ACC112 (cell line): ENCODE measurements around the gene CCDC197.

Source experiments
- H2AFZ ChIP-seq: fragments of 200-600 bp; sonication (generic); one replicate; pipeline ENCODE4 v1.6.0; 2017; ENCODE audit warnings: antibody characterized with exemption, low read length; ENCODE audit not compliant: unreplicated experiment
- H3K27ac ChIP-seq: fragments of 200-600 bp; sonication (generic); 2 replicates; pipeline ENCODE4 v1.5.1; 2014; ENCODE audit warnings: low read depth, mild to moderate bottlenecking, antibody characterized with exemption, low read length, moderate library complexity
- H3K27me3 ChIP-seq: fragments of 200-600 bp; sonication (generic); 2 replicates; pipeline ENCODE4 v1.6.1; 2014; ENCODE audit warnings: mild to moderate bottlenecking, antibody characterized with exemption, low read length, moderate library complexity, mixed read lengths; ENCODE audit not compliant: insufficient read depth
- H3K36me3 ChIP-seq: fragments of 200-600 bp; sonication (generic); 2 replicates; pipeline ENCODE4 v1.6.1; 2016; ENCODE audit warnings: mild to moderate bottlenecking, antibody characterized with exemption, low read length, moderate library complexity, mixed read lengths; ENCODE audit not compliant: insufficient read depth
- H3K4me1 ChIP-seq: fragments of 200-600 bp; sonication (generic); one replicate; pipeline ENCODE4 v1.6.1; 2016; ENCODE audit warnings: low read length, mixed read lengths; ENCODE audit not compliant: insufficient read depth, unreplicated experiment, control insufficient read depth
- H3K4me3 ChIP-seq: fragments of 200-600 bp; sonication (generic); 2 replicates; pipeline ENCODE4 v1.5.1; 2014; ENCODE audit warnings: mild to moderate bottlenecking, low read depth, low read length
- H3K79me2 ChIP-seq: fragments of 200-600 bp; sonication (generic); one replicate; pipeline ENCODE4 v1.6.0; 2016; ENCODE audit warnings: low read length; ENCODE audit not compliant: control insufficient read depth, unreplicated experiment, insufficient read depth

Gene CCDC197

GRCh38 chr14:94052199-94052598 is 55.1 kb downstream of the CCDC197 start:
- Histone ChIP-seq H2AFZ (no peak overlapping the region), H3K4me1 (no peaks in the 10 kb centered on the region), H3K79me2 (no peaks in the 10 kb centered on the region), H3K27me3 (no peaks in the 10 kb centered on the region), H3K36me3 (peaks cover 58% of the 10 kb centered on the region), H3K4me3 (no peak overlapping the region), H3K27ac (no peak overlapping the region)

- no peak overlapping the region for H3K27ac ChIP-seq
- H3K36me3 ChIP-seq, result peaks cover 59% of the 10 kb centered on the region
- H3K79me2 ChIP-seq, result no peaks in the 10 kb centered on the region
- no peaks in the 10 kb centered on the region for H3K4me1 ChIP-seq
- no peak overlapping the region for H3K4me3 ChIP-seq
- H2AFZ ChIP-seq, result no peak overlapping the region
- no peaks in the 10 kb centered on the region for H3K27me3 ChIP-seq
Observed at GRCh38 chr14:94052662-94053061, 55.6 kb downstream of the CCDC197 start.

GRCh38 chr14:94054401-94054800 is 57.3 kb downstream of the CCDC197 start:
- Histone ChIP-seq H2AFZ (no peak overlapping the region), H3K36me3 (peaks cover 59% of the 10 kb centered on the region), H3K27me3 (no peaks in the 10 kb centered on the region), H3K79me2 (no peaks in the 10 kb centered on the region), H3K4me3 (no peak overlapping the region), H3K4me1 (no peaks in the 10 kb centered on the region), H3K27ac (no peak overlapping the region)

GRCh38 chr14:94054936-94055335 is 57.8 kb downstream of the CCDC197 start:
- Histone ChIP-seq H3K36me3 (peaks cover 62% of the 10 kb centered on the region), H3K4me3 (no peak overlapping the region), H2AFZ (no peak overlapping the region), H3K4me1 (no peaks in the 10 kb centered on the region), H3K27me3 (no peaks in the 10 kb centered on the region), H3K79me2 (no peaks in the 10 kb centered on the region), H3K27ac (no peak overlapping the region)

- Histone ChIP-seq H3K4me3 (no peak overlapping the region), H3K79me2 (peaks cover 11% of the 10 kb centered on the region), H3K27ac (no peak overlapping the region), H3K27me3 (no peaks in the 10 kb centered on the region), H2AFZ (no peak overlapping the region), H3K36me3 (peaks cover 64% of the 10 kb centered on the region), H3K4me1 (no peaks in the 10 kb centered on the region)
Observed at GRCh38 chr14:94056579-94057308, 59.6 kb downstream of the CCDC197 start.

- Histone ChIP-seq H3K4me1 (peaks cover 12% of the 10 kb centered on the region), H3K27me3 (no peaks in the 10 kb centered on the region), H3K4me3 (no peak overlapping the region), H3K27ac (no peak overlapping the region), H3K79me2 (peaks cover 24% of the 10 kb centered on the region), H2AFZ (no peak overlapping the region), H3K36me3 (peaks cover 57% of the 10 kb centered on the region)
Observed at GRCh38 chr14:94058128-94058673, 61.1 kb downstream of the CCDC197 start.
